Measurements from ENCODE around the gene PHTF2.
"Not testable (repeated sequence)": the region's sequence is repeated elsewhere in the genome, so short reads cannot be mapped to it uniquely, and the experiment has no call there.

PHTF2 gene

DNA sequence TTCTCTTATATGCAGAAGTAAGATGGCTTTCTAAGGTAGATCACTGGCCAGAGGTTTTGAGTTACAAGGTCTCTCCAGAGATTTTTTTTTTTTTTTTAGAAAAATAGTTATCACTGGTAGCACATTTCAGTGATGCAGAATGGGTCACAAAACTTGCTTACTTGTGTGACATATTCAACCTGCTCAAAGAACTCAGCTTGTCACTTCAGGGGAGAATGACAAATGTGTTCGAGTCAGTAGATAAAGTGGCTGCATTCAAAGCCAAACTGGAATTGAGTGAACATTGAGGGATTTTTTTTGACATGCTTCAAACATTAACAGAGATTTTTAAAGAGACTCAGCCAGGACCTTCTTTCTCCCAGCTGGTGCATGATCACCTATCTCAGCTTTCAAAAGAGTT is 33.4 kb downstream of the PHTF2 start:
- no peak for DNase-seq

DNA sequence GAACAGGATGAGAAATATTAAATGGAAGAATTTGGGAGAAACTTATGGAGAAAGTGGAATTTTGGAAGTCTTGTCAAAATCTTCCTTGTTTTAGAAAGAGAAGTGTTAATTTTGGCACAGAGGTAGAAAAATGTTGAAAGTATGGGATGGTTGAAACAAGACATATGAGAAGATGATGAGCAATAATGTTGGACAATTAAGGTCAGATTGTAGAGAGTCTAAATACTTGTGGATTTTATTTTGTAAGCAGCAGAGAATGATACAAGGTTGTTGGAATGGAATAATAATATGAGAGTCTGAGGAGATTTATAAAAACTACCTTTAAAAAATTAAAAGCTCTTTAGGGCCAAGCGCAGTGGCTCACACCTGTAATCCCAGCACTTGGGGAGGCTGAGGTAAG is 34.6 kb downstream of the PHTF2 start:
- DNase-seq: no peak

- not testable (repeated sequence) for DNase-seq
These were observed 37.9 kb downstream of the PHTF2 start for GRCh38 chr7:77836425-77836824.

DNA sequence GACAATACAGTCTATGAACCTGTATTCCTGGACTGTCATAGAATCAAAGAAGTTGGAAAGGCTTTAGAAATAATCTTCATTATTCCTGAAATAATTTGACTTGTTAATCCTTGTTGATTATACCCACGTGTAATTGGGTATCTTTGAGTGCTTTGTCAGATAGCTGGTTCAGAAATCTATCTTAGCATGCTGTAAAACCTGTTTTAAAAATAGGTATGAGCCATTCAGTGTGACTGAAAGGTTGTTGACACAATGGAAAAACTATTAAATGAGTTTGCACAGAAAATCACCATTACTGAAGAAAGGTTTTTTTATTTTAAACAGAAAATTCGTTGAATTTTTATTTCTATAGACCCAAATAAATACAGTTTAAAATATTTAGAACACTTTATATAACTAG is 38.7 kb downstream of the PHTF2 start:
- DNase-seq: no peak

GRCh38 chr7:77837966-77838365 is 39.4 kb downstream of the PHTF2 start:
- DNase-seq: no peak

DNA sequence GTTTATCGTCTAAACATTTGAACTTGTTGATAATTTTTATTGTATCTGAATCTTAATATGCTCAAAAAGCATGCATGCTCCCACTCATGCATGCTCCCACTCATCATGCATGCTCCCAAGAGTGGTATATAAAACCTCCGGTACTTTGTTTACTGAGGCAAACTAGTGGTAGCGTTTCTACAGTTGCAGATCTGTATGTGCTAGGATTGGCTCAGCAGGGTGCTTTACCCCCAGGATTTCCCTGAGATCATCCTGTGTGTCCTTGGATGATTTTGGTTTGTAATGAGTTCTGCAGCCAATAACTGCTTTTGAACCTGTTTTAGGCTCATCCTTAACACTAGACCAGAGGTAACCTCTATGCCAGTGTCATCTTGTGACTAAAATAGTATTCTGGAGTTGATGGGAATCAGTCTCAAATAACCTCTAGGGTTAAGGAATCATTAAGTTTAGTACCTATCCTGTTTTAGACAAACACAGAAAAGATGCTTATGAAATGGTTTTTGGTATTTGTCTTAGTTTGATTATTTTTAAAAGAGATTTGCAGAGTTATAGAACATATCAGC is 40.4 kb downstream of the PHTF2 start:
- no peak for DNase-seq

GRCh38 chr7:77839919-77840318 is 41.3 kb downstream of the PHTF2 start:
- DNase-seq: no peak

- DNase-seq: no peak
These were observed 44.6 kb downstream of the PHTF2 start for GRCh38 chr7:77843194-77843593.

- DNase-seq: no peak
These were observed 47.9 kb downstream of the PHTF2 start for GRCh38 chr7:77846317-77847092.

GRCh38 chr7:77855371-77856083 is 57.0 kb downstream of the PHTF2 start:
- no peak for DNase-seq

- no peak for DNase-seq
These were observed 59.7 kb downstream of the PHTF2 start for GRCh38 chr7:77858278-77858677.

DNA sequence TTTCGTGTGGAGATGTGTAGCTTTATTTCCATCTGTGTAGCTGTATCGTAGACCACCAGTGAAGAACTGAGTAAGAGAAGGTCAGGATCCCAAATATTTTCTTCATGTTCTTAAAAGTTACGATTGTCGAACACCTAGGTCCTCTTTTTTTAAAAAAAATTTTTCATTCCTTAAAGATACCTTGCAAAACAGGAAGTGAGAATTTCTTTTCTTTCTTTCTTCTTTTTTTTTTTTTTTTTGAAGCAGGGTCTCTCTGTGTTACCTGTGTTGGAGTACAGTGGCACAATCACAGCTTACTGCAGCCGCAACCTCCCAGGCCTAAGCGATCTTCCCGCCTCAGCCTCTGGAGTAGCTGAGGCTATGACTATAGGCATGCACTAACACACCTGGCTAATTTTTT is 60.8 kb downstream of the PHTF2 start:
- DNase-seq: peak; percentile 20

GRCh38 chr7:77862691-77863090 is 64.1 kb downstream of the PHTF2 start:
- no peak for DNase-seq

- DNase-seq: no peak
These were observed 65.3 kb downstream of the PHTF2 start for GRCh38 chr7:77863860-77864259.

DNA sequence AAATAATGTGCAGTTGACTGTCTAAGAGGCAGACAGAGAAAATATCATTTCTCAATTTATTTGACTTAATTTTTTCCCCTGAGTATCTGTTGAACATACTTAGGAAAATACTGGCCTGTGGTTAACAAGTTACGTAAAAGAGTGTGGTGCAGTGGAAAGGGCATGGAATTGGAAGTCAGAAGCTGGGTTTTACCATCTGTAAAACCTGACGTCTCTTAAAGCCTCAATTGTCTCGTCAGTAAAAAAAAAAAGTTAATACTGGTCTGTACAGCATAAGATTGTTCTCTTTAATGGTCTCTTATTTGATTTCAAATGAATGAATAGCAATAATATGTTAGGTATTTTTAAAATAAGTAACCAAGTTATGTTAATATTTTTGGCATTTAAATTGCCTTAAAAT is 67.8 kb downstream of the PHTF2 start:
- DNase-seq: no peak

GRCh38 chr7:77866786-77867536 is 68.4 kb downstream of the PHTF2 start:
- DNase-seq: no peak

DNA sequence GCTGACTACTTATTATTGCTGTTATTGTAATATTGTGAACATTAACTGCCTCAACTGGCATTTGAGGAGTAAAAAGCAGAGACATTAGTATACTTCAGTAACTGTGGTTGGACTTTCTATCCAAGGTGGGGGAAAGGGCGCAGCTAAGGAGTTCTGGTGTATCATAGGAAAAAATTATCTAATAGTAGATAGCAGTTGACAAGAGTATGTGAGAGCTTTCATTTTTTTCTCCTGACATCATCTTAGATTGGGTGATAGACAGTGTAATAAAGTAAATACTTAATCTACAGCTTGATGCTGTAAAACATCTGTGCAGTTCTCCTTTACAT is 68.9 kb downstream of the PHTF2 start:
- DNase-seq: no peak

DNA sequence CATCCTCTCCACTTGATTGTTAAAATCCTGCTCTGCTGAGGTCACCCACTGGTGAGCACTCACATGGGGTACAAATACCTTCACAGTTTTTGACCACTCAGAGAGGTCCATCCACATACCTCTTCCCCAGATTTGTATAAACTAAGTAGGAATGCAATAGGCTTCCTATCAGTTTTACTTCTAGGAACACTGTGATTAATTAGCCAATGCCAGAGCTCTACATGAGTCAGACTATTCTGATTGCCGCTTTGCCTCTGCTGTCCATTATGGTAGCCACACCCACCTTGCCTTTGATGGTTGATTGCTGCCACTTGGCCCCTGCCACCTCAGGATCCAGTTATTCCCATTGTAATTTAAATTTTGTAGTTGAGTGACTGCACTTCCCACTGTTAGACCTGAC is 73.7 kb downstream of the PHTF2 start:
- not testable (repeated sequence) for DNase-seq

DNA sequence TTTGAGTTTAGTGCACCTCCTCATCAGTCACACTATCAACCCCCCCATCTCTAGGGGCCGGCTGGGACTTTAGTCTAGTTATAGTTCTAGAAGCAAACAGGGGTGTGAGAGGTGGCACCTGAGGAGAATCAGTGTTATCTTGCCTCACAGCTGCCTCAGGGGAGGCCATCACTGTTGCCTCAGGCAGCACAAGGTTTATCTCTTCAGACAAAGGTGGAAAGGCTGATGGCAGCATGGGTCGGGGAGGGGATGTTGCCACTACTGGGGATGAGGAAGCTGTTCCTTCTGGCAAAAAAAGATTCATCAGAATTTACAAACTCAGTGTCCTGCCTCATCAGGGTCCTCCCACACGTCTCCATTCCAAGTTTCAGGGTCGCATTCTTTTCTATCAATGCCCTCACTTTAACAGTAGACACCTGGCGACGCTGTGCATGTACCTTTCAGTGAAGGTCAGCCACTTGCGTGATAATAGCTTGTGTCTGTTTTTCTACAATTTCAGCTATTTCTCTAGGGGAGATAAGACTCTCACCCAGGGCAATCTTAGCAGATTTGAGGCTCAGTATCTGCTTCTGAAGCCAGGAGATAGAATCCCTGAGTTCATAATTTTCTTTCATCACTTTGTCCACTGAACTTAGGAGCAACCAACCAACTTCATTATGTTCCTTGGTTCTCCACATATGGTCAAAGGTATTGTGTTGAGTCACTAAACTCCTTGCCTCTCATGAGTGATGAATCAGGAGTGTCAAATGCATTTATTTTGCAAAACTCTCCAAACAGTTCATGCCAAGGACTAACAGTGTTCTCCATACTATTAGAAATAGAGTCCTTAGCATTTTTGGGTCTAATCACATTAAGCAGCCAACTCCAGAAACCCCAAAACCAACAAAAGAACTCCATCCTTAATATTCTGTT is 75.1 kb downstream of the PHTF2 start:
- DNase-seq: not testable (repeated sequence)

DNA sequence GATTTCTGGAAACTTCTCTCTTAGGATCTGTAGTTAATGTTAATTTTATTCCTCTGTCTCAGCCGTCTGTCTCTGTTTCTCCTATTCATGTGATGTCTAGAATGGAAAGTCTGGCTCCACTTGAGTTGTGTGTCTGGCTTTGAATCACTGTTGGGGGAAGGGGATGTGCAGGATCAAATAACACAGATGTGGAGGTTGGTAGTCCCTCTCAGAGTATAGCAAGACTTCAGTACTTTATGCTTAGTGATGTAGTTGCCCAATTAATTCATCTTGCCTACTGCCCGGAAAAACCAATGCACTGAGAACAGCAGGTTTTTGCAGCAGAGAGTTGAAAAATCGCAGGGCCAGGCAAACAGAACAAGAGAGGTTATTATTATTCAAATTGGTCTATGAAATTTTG is 79.2 kb downstream of the PHTF2 start:
- DNase-seq: no peak

- DNase-seq: no peak
These were observed 79.9 kb downstream of the PHTF2 start for GRCh38 chr7:77878500-77878899.

GRCh38 chr7:77879272-77879671 is 80.7 kb downstream of the PHTF2 start:
- DNase-seq: no peak

- DNase-seq: no peak
These were observed 83.3 kb downstream of the PHTF2 start for GRCh38 chr7:77881871-77882270.

All from RPMI8226 (cell line).